IMR-90 (cell line): Measurements from ENCODE around the gene TRIM38.

Source experiments
- CEBPB ChIP-seq: IDR thresholded peaks from 2 replicates; pipeline ENCODE4 v1.6.1; 2012; ENCODE audit warnings: low read depth, low read length, improper control_type of control experiment
- FOS ChIP-seq: fragments of 150-350 bp; IDR thresholded peaks from 2 replicates; pipeline ENCODE4 v1.6.1; 2016; ENCODE audit warnings: low read depth, low read length
- MAFK ChIP-seq: IDR thresholded peaks from 2 replicates; pipeline ENCODE4 v1.6.1; 2012; ENCODE audit warnings: low read depth, low read length, improper control_type of control experiment
- MXI1 ChIP-seq: IDR thresholded peaks from 2 replicates; pipeline ENCODE4 v1.6.1; 2012; ENCODE audit warnings: low read depth, mild to moderate bottlenecking, low read length, moderate library complexity, borderline replicate concordance
- POLR2A ChIP-seq: IDR thresholded peaks from 2 replicates; pipeline ENCODE4 v1.6.1; 2012; ENCODE audit warnings: mild to moderate bottlenecking, low read depth, low read length
- RAD21 ChIP-seq: IDR thresholded peaks from 2 replicates; pipeline ENCODE4 v1.6.1; 2012; ENCODE audit warnings: low read length, improper control_type of control experiment
- RCOR1 ChIP-seq: IDR thresholded peaks from 2 replicates; pipeline ENCODE4 v1.6.1; 2012; ENCODE audit warnings: mild to moderate bottlenecking, low read length, improper control_type of control experiment; ENCODE audit not compliant: insufficient replicate concordance
- RFX5 ChIP-seq: IDR thresholded peaks from 2 replicates; pipeline ENCODE4 v1.8.0; 2012; ENCODE audit warnings: low read depth, mild to moderate bottlenecking, low read length, moderate library complexity
- SMC3 ChIP-seq: fragments of 150-350 bp; IDR thresholded peaks from 2 replicates; pipeline ENCODE4 v1.6.1; 2016; ENCODE audit warnings: low read depth, mild to moderate bottlenecking, antibody characterized with exemption, low read length, moderate library complexity
- USF2 ChIP-seq: fragments of 150-350 bp; IDR thresholded peaks from 2 replicates; pipeline ENCODE4 v1.6.1; 2017; ENCODE audit warnings: mild to moderate bottlenecking, antibody characterized with exemption, low read length, low read depth
- TF ChIP-seq, protein P1 (sequence below): conservative IDR thresholded peaks from 2 replicates; pipeline ENCODE4 v1.5.1; 2012; ENCODE audit warnings: mild to moderate bottlenecking, low read depth, low read length, improper control_type of control experiment

DNA sequence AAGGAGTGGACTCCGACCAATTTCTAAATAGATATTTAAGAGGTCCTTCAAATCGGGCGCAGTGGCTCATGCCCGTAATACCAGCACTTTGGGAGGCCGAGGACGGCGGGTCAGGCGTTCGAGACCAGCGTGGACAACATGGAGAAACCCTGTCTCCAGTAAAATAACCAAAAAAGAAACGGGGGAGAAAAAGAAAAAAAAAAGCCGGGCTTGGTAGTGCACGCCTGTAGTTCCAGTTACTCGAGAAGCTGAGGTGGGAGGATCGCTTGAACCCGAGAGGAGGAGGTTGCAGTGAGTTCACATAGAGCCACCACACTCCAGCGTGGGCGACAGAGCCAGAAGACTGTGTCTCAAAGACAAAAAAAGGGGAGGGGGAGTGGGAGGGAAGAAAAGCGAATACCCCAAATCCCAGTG, 71.3 kb downstream of the TRIM38 start:
- TF ChIP-seq RCOR1, result peak; percentile 75
- TF ChIP-seq MAFK, result no peak
- TF ChIP-seq CEBPB, result no peak
- no peak for TF ChIP-seq FOS
- TF ChIP-seq, protein P1, sequence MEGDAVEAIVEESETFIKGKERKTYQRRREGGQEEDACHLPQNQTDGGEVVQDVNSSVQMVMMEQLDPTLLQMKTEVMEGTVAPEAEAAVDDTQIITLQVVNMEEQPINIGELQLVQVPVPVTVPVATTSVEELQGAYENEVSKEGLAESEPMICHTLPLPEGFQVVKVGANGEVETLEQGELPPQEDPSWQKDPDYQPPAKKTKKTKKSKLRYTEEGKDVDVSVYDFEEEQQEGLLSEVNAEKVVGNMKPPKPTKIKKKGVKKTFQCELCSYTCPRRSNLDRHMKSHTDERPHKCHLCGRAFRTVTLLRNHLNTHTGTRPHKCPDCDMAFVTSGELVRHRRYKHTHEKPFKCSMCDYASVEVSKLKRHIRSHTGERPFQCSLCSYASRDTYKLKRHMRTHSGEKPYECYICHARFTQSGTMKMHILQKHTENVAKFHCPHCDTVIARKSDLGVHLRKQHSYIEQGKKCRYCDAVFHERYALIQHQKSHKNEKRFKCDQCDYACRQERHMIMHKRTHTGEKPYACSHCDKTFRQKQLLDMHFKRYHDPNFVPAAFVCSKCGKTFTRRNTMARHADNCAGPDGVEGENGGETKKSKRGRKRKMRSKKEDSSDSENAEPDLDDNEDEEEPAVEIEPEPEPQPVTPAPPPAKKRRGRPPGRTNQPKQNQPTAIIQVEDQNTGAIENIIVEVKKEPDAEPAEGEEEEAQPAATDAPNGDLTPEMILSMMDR, result no peak
- no peak for TF ChIP-seq SMC3
- no peak for TF ChIP-seq RAD21
- no peak for TF ChIP-seq MXI1
- TF ChIP-seq USF2, result no peak
- TF ChIP-seq POLR2A, result no peak
- no peak for TF ChIP-seq RFX5
